Activated naive CD4-positive, alpha-beta T cell (primary cell): Measurements from ENCODE around the gene PAOX.

Experiments used
- DNase-seq, 4 experiments: peaks; one replicate each; lab custom pipeline; 2025; lab: John Stamatoyannopoulos, UW

The PAOX gene

DNA sequence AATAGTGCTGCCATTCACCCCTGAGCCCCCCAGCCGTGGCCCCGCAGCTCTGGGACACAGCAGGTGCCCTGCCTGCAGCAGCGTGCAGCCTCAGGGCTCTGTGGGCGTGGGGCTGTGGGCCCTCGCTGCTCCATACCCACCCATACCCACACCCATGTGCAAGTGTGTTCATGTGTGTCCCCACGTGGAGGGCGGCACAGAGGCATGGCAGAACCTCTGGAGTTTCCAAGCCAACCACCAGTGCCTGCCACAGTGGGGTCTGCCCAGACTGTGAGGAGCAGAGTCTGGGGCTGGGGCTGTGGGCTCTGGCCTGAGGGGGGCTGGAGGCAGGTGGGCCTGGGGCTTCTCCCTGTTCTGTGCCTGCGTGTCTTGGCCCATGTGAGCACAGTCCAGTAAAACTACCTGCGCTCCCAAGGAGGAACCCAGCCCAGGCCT, 29.5 kb upstream of the PAOX start:
- no peak for DNase-seq

DNA sequence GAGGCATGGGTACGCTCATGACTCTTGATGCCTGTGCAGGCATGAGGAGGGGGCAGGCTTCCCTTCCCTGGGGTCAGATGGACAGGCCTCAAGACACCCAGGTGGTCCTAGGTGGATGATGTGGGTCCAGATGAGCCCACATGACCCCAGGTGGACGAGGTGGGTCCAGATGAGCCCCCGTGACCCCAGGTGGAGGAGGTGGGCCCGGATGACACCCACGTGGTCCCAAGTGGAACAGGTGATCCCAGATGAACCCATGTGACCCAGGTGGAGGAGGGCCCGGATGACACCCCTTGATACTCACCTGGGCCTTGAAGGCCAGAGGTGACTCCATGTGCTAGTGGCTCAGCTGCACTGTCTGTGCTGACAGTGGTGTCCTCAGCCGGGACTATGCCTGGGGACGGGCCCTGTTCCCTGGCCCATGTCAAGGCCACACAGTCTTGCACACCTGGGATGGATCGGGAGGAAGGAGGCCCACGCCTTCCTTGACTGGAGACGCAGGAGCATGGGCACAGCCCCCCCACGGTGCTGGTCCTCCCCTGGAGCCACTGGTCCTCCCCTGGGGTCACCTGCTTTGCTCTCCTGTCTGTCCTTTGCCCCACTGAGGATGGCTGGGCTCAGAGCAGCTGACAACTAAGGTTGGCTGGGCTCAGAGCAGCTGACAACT, 28.6 kb upstream of the PAOX start:
- no peak for DNase-seq

DNA sequence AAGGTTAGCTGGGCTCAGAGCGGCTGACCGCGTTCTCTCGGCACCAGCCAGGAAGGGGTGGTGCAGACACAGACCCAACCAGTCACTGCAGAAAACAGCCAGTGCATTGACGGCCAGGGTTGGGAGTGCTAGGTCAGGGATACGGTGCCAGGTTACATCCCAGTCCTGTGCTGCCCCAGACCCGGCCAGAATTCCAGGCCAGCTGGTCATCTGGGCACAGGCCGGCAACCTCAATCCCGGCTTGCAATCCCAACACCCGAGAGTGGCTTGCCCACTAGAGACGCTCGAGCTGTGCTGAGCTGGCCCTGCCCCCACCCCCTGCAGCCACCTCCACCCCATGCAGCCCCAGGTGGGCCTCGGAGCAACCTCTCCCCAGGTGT, 28.1 kb upstream of the PAOX start:
- DNase-seq = no peak

DNA sequence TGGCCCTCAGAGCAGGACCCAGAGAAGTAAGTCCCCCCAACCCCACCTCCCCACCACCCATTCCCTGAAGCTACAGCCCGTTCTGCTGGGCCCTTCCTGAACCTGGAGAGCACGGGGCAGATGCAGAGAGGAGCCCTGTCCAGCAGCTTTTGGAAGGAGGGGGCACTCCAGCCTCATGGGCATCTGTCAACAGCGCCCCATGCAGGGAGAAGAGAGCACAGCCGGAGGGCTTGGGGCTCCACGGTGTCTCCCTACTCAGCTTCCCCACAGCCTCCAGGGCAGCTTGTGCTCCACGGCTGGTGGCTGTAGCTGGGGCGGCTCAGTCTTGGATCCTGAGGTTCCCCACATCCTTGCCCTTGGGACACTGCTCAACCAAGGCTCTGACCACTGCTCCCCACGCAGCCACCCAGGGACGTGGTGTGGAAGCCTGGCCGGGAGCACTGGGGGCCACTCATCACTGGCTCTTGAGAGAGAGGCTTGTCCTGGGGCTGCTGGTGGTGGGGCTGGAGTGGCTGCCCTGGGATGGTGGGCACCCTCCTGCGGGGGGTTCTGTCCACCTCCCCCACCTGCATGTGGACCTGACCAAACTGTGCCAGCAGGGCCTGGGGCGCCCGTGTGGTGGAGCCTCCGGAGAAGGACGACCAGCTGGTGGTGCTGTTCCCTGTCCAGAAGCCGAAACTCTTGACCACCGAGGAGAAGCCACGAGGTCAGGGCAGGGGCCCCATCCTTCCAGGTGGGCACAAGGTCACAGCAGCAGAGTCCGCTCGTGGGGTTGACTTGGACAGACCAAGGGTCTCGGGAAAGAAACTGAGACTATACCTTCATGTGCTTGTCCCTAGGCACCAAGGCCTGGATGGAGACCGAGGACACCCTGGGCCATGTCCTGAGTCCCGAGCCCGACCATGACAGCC, 27.4 kb upstream of the PAOX start:
- DNase-seq = no peak

DNA sequence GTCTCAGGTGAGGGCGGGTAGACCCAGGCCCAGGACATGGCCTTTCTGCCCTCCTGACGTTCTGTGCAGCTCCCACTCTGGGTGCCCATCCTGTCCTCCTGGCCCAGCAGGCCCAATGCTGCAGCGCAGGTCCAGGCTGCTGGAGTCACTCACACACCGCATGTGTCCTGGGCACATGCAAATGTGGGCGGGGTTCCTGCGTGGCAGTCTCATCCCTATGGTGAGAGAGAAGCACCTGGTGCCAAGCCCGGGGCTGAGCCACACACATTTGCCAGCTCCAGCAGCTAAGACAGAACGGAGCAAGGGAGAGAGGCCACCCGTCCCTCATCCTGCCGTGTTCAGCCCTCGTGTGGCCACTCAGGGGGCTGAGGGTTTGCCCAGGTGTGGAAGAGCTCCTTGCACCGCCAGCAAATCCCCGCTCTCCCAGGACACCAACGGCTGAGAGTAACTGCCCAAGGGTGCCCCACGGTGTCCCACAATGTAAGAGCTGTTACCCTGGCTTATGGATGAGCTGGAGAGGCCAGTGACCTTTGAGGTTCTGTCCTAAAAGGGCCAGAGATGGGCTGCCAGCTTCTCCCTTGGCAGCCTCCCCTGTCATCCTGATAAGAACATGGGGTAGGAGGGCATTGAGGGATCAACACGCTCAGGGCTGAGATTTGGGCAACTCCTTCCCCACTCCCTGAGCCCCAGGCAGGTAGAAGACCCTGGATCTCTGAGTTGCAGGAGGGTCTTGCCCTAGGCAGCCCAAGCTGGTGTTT, 25.7 kb upstream of the PAOX start:
- no peak for DNase-seq

DNA sequence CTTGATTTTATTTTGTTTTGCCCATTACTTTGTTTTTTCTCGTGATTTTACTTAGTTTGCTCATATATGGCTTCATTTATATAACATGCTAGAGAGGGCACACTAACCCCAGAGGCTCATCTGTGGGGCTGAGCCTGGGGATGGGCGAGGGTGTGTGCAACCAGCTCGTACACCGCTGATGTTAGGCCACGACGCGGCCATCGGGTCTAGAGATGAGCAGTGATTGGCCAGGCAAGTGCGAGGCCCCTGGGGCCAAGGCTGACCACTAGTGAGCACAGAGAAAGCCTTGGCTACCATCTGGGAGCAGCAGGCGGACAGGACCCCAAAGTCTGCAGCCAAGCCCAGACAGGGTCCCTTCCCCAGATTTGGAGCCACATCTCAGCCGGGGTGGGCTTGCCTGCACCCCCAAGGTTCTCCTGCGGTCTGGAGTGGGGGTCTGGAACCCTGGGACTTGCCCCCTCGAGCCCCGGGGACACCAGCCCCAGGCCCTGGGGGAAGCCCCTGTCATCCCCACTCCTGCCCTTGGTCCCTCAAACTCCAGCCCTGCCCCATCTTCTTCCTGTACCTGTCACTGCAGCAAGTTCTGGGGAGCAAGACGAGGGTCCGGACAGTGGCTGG, 25.0 kb upstream of the PAOX start:
- no peak for DNase-seq

DNA sequence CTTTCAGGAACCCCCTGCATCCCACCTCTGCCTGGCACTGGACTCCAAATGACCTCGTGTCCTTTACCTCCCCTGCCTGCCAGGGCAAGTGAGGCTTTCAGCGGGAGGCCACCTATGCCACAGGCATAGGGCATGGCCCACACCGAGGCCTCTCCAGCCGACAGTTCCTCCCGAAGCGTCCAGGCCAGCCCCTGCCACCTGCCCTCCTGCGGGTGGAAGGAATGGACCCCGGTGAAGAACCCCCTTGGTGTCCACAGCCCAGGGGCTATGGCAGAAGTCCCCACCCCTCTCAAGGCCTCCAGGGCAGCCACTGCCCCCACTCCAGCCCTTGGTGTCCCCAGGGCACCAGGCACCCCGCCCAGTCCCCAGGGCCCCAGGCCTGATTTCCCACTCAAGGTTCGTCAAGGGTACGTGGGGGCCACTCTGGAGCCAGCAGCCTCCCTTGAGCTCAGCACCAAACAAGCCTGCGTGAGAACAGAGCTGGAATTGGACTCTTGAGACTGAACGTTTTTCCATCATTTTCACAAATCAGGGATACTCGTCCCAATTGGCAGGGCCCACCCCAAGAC, 24.3 kb upstream of the PAOX start:
- DNase-seq = no peak

DNA sequence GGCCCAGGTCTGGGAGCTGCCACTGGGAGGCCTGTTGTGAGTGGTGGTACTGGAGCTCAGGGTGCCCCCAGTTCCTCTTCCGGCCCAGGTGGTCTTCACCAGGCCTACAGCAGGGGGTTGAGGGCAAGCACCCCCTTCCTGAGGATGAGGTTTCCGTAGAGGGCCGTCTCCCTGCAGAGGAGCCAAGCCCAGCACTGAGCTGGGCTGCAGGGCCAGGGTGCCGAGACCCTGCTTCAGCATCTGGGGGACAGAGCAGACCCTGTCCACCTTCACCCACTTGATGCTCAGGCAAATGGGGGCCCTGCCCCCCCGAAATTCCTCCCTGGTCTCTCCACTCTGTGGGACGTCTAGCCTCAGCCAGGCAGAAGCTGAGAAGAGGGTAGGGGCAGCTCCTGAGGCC, 23.8 kb upstream of the PAOX start:
- no peak for DNase-seq

DNA sequence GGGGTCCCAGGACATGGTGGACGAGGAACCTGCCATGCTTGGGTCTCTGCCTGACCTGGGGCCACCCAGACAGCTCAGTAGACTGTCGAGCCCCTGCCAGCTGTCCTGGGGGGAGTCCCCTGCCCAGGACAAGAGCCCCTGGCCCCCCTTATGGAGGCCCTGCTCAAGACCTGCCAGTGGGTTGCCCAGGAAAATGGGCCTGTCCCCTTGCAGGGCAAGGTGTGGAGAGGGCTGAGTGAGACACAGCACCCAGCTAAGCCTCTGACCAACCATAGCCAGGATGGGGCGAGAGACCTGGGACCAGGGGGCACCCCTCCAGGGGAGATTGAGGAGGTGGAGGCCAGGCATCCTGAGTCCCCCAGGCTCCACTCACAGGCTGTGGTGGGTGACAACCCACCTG, 23.1 kb upstream of the PAOX start:
- DNase-seq = no peak

- DNase-seq = no peak
Observed at GRCh38 chr10:133356549-133357284, 22.3 kb upstream of the PAOX start.

DNA sequence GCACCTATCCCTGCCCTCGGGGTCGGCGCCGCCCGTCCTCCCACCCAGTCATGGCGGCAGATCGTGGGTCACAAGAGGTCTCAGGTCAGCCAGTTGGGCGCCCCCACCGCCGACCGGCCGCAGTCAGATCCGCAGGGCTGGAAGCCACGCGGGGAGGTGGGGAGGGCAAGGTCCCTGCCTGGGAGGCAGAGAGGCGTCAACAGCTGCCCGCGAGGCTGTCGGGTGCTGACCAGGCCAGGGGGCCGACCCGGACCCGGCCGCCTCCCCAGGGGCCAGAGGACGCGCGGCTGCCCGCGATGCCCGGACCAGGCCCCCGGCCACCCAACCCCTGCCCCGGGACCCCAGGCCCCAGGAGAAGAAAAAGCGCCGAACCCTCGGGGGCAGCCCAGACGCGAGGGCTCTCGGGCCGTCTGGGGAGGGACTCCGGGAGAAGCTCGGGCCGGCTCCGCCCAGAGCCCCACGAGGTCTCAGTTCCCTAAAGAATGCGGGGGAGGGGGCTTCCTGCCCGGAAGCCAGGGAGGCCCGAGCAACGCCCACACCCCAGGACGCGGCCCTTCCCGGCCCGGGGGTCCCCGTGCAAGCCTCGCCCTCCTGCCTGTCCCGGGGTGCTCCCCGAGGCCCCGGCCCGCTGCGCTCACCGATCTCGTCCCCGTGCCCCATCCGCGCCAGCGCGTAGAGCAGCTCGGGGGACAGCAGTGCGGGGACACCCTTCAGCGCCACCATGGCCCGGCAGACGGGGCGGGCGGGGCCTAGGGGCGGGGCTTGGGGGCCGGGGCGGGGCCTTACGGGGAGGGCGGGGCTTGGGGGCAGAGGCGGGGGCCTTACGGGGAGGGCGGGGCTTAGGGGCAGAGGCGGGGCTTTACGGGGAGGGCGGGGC, 21.5 kb upstream of the PAOX start, which contains the start of gene FUOM:
TSS of gene FUOM (minus strand) at position 735 of the 877 bp plus-strand sequence. CDS start at position 723, 12 bp downstream.
- peak; percentile 40 to 71 (median 54) for DNase-seq

DNA sequence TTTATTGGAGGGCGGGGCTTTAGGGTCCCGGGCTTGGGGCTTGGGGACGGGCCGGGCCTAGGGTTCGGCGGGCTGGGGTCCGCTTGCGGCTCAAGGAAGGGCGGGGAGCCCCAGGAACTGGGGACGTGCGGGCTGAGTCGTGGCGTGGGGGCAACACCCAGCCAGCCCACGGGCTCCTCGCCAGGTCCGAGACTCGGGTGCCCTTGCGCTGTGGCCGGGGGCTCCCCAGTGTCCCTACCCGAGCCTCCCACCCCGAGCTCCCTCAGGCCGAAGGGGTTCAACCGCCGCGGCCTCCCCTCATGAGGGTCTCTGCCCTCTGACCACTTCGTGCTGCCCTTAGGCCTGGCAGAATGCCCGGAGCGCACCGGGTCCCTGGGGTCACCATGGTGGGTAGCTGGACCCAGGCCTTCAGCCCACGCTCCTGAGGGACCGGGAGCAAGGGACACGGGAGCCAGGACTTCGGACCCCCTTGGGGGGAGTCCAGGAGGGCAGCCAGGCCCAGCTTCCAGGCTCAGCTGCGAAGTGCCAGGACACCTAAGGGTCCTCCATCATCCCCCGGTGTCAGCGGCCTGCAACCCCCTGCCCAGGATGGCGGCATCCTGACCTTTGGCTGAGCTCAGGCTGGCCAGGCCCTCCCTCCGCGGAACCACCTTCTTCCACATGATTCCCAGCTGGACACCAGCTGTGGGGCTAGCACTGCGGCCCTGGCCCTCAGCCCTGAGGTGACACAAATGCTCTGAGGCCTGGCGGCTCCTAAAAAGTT, 20.7 kb upstream of the PAOX start:
- DNase-seq = no peak

DNA sequence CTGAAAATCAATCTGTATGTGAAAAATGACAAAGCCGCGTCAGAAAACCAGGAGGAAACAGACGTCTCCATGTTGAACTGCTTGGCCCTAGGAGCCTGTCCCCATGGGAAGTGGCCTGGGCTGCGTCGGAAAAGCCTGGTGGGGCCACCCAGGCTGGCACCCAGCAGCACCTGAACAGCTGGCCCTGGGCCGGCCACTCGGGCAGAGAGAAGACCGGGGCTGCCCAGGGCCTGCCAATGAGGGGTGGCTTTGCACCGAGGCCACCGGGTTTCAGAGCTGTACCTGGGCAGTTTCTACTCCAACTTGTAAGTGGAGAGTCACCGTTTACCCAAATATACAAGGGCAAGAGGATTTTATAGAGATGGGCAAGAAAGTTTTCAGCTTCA, 20.1 kb upstream of the PAOX start:
- DNase-seq = no peak

DNA sequence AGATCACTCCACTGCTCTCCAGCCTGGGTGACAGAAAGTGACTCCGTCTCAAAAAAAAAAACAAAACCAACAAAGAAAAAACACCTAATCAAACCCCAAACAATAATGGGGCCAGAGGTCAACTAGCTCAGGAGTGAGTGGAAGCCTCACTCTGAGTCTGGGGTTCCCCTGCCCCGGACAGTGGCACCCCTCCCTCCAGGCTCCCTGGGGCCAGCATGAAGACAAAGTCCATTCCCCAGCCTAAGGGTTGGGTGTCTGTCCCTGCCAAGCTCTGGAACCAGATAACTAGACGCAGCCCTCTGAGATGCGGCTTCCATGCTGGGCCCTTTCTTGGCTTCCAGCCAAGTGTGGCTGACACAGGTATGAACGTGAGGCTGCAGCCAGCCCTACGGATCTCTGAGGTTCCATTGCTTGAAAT, 19.5 kb upstream of the PAOX start:
- DNase-seq = peak in 1 of 4 experiments; percentile 30

- no peak for DNase-seq
Observed at GRCh38 chr10:133359972-133360610, 19.0 kb upstream of the PAOX start.

- DNase-seq = no peak
Observed at GRCh38 chr10:133361227-133361626, 17.8 kb upstream of the PAOX start.

- DNase-seq = no peak
Observed at GRCh38 chr10:133361773-133362441, 17.2 kb upstream of the PAOX start.

GRCh38 chr10:133362846-133363245, 16.2 kb upstream of the PAOX start:
- DNase-seq = no peak
